Stimulated activated CD4-positive, alpha-beta T cell treated with anti-CD3 and anti-CD28 coated beads, Interleukin-4, amount 100 ng/mL, for 1 hour (primary cell): ENCODE measurements around the gene AR.
"Not testable (repeated sequence)": the region's sequence is repeated elsewhere in the genome, so short reads cannot be mapped to it uniquely, and the experiment has no call there.

Experiments used
- DNase-seq: peaks from one replicate; pipeline ENCODE4 v3.0.0-alpha.2; 2020

Gene AR

GRCh38 chrX:67564475-67564874 lies 20.7 kb downstream of the AR start:
- no peak for DNase-seq

- DNase-seq: no peak
These were observed 24.9 kb downstream of the AR start for GRCh38 chrX:67568769-67569168.

DNA sequence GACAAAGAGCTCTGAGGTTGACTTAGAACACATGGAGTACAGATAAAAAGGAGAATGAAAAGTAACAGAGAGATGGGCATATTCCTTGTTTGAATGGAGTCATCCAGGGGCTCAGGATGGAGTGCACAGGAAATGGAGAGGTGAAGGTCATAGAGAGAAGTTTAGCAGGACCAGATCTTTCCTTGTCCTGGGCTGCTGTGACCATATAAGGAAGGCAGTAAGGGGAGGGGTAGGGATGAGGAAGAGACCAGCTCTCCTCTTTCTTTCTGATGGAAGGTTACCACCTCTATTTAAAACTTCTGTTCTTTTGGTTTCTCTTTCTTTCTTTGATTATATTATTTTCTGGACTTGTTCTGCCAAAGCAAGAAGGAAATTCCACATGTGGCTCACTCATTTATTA lies 27.0 kb downstream of the AR start:
- no peak for DNase-seq

GRCh38 chrX:67574696-67575095 lies 30.9 kb downstream of the AR start:
- DNase-seq: no peak

- no peak for DNase-seq
These were observed 38.6 kb downstream of the AR start for GRCh38 chrX:67582436-67582835.

- DNase-seq: no peak
These were observed 39.4 kb downstream of the AR start for GRCh38 chrX:67583171-67583570.

DNA sequence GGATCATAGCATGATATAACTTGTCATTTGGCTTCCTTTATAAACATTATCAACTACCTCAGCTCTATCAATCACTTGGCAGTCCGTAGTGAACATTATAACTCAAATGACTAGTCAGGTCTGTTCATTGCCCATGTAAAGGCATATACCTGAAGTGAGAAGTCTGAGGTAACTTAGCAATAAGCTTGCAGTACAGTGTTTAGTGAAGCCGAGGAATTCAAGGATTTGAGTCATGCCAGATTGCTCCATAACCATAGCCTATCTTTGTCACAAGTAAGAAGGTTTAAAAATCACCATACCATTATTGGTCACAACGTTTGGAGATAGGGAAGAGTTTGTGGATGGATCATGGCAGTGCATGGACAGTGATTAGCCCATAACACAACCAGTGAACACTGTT lies 41.6 kb downstream of the AR start:
- DNase-seq: no peak

GRCh38 chrX:67587946-67588624 lies 44.3 kb downstream of the AR start:
- no peak for DNase-seq

- no peak for DNase-seq
These were observed 53.3 kb downstream of the AR start for GRCh38 chrX:67596839-67597790.

DNA sequence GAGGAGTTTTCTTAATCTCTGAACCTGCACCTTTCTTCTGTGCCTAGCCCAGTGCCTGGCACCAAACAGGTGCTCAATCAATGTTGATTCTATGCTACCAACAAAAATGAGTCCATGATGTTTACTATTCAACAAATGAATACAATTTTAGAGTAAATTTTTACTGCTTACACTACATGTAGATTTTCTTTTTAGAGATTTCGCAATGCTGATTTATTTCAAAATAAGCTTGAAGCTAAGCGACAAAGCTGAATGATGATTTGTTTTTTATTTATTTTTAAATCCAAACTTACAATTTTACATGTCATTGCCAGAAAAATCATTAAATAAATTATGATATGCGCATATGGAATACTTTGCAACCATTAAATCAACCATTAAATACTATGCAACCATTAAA lies 55.7 kb downstream of the AR start:
- DNase-seq: no peak

GRCh38 chrX:67601771-67602170 lies 58.0 kb downstream of the AR start:
- DNase-seq: no peak

DNA sequence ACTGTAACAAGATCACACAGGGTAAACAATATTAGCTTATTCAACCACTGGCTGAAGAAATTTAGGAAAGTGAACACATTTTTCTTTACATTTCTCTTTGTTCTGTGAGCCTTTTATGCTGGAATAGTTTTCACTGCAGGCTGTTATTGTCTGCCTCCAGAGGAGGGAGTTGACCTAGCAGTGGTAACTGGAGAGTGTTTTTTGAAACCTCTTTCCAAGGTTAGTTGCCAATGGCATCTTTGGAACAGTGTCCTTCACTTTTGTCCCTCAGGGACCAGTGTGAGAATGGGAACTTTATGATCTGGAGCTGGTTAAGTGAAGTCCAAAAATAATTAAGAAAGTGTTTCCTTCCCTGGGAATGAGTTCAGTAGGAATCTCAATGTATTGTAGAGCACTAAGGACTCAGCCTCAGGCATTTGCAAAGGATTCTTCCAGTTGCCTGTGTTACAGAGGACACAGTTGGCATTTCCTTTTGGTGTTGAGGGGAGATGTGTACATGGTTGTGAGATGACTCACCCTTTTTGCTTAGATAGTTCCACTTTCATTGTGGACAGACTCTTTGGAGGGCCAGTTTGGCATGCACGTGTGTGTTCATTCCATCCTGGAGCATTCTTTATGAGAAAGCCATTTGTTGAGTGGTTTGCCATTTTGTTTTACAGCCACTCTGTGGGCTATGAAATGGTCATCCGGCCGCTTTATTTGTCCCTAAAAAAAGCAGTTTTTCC lies 61.3 kb downstream of the AR start:
- no peak for DNase-seq

GRCh38 chrX:67607466-67607865 lies 63.6 kb downstream of the AR start:
- DNase-seq: no peak

DNA sequence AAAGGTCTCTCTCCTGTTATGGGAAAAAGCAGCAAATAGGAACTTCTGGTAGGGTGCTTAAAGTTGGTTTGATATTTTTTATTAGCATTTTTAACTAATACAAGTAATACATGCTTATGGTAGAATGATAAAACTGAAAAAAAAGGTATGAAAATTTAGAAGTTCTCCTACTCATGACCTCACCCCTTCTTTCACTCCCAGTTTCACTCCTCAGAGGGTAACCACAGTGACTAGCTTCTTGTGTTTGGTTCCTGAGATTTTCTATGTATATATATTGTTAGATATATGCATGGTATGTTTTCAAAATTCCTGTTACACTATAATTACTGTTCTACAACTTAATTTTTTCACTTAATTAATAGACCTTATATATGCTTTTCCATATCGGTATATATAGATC lies 66.5 kb downstream of the AR start:
- no peak for DNase-seq

GRCh38 chrX:67612231-67612630 lies 68.4 kb downstream of the AR start:
- DNase-seq: no peak

GRCh38 chrX:67613366-67613765 lies 69.5 kb downstream of the AR start:
- no peak for DNase-seq

DNA sequence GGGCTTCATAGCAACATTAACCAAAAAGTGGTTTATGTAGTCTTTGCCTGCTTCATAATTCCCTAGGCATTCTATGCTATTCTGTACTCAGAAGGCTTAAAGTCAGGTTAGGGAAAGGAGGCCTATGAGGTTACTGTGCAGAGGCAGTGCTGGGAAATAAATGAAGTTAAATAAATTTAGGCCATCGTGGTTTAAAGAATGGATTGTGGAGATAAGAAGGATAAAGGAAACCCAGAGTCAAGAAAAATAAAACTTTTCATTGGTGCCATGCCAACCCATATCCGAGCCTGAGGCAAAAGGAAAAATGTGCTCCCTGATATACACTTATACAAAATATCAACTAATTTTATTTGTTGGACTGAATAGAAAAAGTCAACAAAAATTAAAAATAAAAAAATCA lies 70.2 kb downstream of the AR start:
- no peak for DNase-seq

DNA sequence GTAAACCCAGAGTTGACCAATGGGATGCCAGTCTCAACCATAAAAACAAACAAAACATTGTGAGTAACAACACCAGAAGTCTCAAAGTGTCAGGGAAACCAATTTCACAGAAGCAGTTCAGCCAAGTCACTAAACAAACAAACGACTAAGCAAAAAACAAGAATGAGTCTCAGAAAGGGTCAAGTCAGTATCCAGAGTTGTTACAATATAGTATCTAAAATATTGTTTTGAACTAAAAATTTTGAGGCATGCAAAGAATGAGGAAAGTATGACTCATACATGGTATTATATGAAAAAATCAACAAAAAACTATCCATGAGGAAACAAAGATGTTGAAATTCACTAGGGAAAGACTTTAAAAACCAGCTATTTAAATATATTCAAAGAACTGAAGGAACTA lies 70.6 kb downstream of the AR start:
- DNase-seq: no peak

DNA sequence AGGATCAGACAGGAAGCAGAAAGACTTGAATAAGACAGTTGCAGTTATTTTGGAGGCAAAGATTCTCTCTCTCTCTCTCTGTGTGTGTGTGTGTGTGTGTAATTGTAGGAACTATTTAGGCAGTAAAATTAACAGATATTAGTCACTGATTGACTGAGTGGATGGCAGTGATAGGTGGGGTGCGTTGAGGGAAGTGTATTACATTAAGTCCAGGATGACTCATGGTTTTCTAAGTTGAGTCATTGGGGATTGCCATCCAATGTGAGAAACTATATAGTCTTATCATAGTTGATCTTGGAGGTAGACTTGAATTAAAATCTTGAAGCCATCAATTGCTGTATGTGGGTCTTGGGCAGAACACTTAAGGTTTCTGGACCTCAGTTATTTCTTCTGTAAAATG lies 75.4 kb downstream of the AR start:
- no peak for DNase-seq

DNA sequence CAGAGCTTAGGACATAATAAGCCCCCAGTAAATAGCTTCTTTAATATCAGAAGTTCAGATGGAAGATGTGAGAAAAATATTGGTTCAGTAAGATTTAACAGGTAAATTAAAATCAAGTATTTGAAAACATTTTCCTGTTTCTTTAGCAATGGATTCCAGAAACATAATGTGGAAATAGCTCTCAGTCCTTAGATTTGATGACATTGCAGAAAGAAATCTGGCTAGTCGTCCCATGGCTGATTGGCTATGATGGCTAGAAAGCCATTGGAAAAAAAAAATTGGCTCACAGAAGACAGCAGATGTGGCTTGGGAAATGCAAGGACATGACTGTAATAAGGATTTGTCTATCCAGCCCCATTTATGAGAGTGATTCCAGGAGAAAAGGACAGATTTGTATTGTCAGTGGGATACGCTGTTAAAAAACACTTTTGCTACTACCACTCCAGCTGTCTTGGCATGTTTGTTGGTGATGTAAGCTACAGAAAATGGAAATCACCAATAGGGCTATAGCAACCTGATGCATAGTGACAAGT lies 78.3 kb downstream of the AR start:
- DNase-seq: no peak

DNA sequence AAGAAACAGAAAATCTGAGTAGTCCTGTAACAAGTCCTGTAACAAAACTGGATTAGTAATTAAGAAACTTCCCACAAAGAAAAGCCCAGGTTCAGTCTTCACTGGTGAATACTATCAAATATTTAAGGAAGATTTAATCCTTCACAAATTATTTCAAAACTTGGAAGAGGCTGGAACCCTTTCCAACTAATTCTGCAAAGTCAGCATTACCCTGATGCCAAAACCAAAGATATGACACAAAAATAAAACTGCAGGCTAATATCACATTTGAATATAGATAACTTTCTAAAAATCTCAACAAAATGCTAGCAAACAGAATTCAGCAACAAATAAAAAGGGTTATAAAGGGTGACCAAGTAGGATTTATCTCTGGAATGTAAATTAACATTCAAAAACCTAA lies 80.5 kb downstream of the AR start:
- DNase-seq: no peak

DNA sequence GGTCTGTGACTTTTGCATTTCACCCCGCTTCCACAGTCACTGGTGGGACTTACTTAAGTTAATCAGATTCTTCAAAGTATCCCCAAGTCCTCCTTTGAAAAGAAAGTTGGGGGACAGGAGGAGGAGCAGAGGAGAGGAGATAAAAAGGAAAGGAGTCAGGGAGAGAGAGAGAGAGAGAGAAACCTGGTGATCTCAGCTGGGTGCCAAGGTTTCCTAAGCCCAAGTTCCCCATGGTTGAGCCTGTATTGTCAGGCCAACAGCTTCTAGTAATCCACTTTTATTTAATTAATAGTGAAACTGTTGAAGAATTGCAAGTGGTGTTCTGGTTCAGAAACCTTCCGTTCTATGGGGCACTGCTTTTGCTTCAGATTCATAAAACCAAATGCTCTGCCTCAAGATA lies 91.6 kb downstream of the AR start:
- DNase-seq: no peak

DNA sequence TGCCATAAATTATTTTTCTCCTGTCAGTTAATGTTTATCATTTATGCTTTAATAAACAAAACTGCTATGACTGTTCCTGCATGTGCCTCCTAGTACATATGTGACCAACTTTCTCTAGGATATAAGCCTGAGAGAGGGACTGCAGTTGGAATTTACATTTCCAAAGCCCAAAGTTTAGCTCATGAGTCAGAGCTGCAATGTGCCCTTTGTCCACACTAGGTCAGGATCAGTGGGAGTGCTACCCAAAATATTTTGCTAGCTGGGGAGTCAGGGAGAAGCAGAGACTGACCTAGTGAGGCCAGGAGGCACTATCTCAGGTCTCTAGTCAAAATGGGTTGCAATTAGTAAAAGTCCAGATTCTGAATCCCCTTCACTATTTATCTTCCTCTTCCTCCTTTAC lies 92.7 kb downstream of the AR start:
- DNase-seq: no peak

DNA sequence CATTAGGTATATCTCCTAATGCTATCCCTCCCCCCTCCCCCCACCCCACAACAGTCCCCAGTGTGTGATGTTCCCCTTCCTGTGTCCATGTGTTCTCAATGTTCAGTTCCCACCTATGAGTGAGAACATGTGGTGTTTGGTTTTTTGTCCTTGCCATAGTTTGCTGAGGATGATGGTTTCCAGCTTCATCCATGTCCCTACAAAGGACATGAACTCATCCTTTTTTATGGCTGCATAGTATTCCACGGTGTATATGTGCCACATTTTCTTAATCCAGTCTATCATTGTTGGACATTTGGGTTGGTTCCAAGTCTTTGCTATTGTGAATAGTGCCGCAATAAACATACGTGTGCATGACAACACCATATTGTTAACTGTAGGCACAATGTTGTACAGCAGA lies 93.5 kb downstream of the AR start:
- not testable (repeated sequence) for DNase-seq
